K562 (cell line): ENCODE data around the gene CCDC159.

ENCODE experiments used
- MYNN ChIP-seq, 2 experiments: sonication (generic); formaldehyde crosslinking in 1 of 2; IDR thresholded peaks; 2 replicates each; pipeline versions ENCODE4 v1.5.0 to v1.6.1; 2016 to 2020; ENCODE audit warnings: antibody characterized with exemption in 1 of 2, missing genetic modification reagents in 1 of 2
- NFXL1 ChIP-seq: fragments of 450-650 bp; formaldehyde crosslinking; IDR thresholded peaks from 2 replicates; pipeline ENCODE4 v1.4.0; 2021; ENCODE audit warnings: mild to moderate bottlenecking
- NR1H2 ChIP-seq: sonication (generic); formaldehyde crosslinking; IDR thresholded peaks from 2 replicates; pipeline ENCODE4 v1.4.0; 2020; ENCODE audit warnings: mild to moderate bottlenecking, missing genetic modification reagents
- RAD21 ChIP-seq, 2 experiments: fragments of 250-450 bp in 1 of 2; fragments of 450-650 bp in 1 of 2; sonication (Bioruptor Pico) in 1 of 2; formaldehyde crosslinking in 1 of 2; IDR thresholded peaks in 1 of 2; conservative IDR thresholded peaks in 1 of 2; 2 replicates each; pipeline versions ENCODE4 v1.4.0 to v1.8.0; 2020 to 2022; ENCODE audit warnings: mild to moderate bottlenecking in 2 of 2, moderate library complexity in 1 of 2
- RNF2 ChIP-seq: sonication (generic); IDR thresholded peaks from 2 replicates; pipeline ENCODE4 v1.6.1; 2016
- ZNF354B ChIP-seq: fragments of 250-450 bp; sonication (Bioruptor Pico); IDR thresholded peaks from 2 replicates; pipeline ENCODE4 v1.4.0; 2020
- ZNF644 ChIP-seq: fragments of 200-800 bp; sonication (Bioruptor generic); IDR thresholded peaks from 2 replicates; pipeline ENCODE4 v1.6.1; 2016; ENCODE audit warnings: low read depth, missing genetic modification characterization, missing compliant biosample characterization
- TF ChIP-seq, protein P1 (sequence below): sonication (generic); formaldehyde crosslinking; IDR thresholded peaks from 2 replicates; pipeline ENCODE4 v1.8.1; 2022; ENCODE audit warnings: missing genetic modification reagents
- TF ChIP-seq, protein P2 (sequence below): sonication (generic); formaldehyde crosslinking; IDR thresholded peaks from 2 replicates; pipeline ENCODE4 v1.9.0; 2022; ENCODE audit warnings: mild to moderate bottlenecking, missing genetic modification reagents

DNA sequence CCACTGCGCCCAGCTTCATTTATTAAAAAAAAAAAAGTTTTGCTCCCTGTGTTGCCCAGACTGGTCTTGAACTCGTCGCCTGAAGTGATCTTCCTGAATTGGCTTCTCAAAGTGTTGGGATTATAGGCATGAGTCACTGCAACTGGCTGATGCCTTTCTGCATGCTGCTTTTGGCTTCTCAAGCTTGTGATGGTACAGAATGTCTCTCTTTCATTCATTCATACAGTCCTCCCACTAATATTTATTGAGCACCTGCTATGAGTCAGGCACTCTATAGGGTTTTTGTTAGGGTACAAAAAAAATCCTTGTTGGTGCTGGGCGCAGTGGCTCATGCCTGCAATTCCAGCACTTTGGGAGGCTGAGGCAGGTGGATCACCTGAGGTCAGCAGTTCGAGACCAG, 41.4 kb upstream of the CCDC159 start:
- TF ChIP-seq RNF2 (no peak), RAD21 (CRISPR knock-in tag; conservative IDR thresholded peaks at IDR 0.05 in 1 of 2, IDR thresholded peaks at IDR 0.05 in 1 of 2) (no peak), ZNF644 (tag) (no peak), NFXL1 (CRISPR knock-in tag) (no peak), NR1H2 (no peak), MYNN (IDR thresholded peaks at IDR 0.05) (no peak), MYNN (CRISPR knock-in tag; IDR thresholded peaks at IDR 0.05) (no peak), ZNF354B (CRISPR knock-in tag) (no peak)
- TF ChIP-seq, protein P1, sequence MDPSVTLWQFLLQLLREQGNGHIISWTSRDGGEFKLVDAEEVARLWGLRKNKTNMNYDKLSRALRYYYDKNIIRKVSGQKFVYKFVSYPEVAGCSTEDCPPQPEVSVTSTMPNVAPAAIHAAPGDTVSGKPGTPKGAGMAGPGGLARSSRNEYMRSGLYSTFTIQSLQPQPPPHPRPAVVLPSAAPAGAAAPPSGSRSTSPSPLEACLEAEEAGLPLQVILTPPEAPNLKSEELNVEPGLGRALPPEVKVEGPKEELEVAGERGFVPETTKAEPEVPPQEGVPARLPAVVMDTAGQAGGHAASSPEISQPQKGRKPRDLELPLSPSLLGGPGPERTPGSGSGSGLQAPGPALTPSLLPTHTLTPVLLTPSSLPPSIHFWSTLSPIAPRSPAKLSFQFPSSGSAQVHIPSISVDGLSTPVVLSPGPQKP (CRISPR knock-in tag), result no peak
- TF ChIP-seq, protein P2, sequence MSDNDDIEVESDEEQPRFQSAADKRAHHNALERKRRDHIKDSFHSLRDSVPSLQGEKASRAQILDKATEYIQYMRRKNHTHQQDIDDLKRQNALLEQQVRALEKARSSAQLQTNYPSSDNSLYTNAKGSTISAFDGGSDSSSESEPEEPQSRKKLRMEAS (CRISPR knock-in tag), result no peak
